ENCODE measurements around the gene APBA2.
"Not testable (repeated sequence)": the region's sequence is repeated elsewhere in the genome, so short reads cannot be mapped to it uniquely, and the experiment has no call there.

Gene APBA2

DNA sequence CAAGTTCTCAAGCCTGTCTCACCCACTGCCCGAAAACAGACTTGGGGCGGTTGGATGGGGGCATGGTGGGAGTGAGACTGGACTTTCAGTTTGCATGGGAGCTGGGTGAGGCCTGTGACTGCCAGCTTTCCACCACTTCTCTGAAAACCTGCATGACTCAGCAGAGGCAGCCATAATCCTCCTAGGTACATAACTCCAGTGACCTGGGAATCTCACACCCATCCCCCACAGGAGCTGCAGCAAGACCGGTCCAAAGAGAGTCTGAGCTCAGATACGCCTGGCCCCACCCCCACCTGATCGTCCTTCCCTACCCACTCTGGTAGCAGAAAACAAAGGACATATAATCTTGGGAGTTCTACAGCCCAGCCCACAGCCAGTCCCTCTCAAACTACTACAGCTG is 276.6 kb downstream of the APBA2 start:
- no peak for DNase-seq (ENCODE audit: low spot score)

DNA sequence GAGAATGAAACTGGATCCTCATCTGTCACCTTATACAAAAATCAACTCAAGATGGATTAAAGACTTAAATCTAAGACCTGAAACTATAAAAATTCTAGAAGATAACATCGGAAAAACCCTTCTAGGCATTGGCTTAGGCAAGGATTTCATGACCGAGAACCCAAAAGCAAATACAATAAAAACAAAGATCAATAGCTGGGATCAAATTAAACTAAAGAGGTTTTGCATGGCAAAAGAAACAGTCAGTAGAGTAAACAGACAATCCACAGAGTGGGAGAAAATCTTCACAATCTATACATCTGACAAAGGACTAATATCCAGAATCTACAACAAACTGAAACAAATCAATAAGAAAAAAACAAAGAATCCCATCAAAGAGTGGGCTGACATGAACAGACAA is 281.3 kb downstream of the APBA2 start:
- DNase-seq (ENCODE audit: low spot score): not testable (repeated sequence)

Measured in HuH-7.5 (cell line).